ENCODE results near the gene SEZ6.

The SEZ6 gene

DNA sequence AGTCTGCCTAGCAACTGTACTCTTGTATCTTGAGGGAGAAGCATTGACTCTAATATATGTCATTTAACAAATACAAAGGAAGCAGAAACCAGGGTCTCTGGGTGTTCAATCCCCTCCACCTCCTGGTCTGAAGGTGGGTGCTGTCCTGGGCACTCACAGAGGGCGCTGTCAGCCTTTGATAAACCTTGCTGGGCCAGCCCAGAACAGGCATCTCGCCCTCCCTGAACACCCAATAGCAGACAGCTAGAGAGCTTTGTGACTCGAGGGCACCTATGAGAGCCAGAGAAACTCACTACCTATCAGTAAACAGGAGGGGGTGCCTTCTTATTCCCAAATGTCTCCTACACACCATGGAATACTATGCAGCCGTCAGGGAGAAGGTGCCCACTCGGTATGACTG, 30.8 kb upstream of the SEZ6 start:
- DNase-seq: no peak

DNA sequence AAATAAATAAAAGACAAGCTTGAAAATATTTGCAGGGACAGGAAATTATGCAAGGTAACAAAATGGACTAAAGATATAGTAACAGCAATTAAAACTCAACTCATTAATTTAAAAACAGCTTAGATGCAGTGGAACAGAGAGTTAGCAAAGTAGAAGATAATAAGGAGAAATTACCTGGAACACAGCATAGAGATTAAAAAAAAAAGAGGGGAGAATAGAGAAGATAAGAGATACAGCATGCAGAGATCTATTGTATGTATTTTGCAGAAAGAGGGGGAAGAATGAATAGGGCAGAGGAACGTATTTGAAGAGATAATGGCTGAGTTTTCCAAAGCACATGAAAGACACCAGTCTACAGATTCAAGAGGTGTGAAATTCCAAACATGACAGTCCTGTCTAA, 28.7 kb upstream of the SEZ6 start:
- DNase-seq: no peak

DNA sequence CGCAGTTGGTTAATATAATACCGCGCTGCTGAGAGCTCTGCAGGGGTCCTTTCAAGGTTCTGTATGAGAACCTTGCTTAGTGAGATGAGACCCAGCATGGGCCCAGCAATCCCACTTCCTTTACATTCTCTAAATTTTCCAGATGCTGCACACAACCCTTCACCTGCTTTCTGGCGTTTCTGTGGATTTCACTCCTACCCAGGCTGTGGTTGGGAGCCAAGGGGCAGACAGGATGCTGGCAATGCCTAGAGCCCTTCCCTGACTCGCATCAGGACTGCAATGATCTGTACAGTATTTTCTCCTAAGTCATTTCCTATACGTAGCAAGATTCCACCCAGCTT, 27.0 kb upstream of the SEZ6 start:
- DNase-seq: no peak

DNA sequence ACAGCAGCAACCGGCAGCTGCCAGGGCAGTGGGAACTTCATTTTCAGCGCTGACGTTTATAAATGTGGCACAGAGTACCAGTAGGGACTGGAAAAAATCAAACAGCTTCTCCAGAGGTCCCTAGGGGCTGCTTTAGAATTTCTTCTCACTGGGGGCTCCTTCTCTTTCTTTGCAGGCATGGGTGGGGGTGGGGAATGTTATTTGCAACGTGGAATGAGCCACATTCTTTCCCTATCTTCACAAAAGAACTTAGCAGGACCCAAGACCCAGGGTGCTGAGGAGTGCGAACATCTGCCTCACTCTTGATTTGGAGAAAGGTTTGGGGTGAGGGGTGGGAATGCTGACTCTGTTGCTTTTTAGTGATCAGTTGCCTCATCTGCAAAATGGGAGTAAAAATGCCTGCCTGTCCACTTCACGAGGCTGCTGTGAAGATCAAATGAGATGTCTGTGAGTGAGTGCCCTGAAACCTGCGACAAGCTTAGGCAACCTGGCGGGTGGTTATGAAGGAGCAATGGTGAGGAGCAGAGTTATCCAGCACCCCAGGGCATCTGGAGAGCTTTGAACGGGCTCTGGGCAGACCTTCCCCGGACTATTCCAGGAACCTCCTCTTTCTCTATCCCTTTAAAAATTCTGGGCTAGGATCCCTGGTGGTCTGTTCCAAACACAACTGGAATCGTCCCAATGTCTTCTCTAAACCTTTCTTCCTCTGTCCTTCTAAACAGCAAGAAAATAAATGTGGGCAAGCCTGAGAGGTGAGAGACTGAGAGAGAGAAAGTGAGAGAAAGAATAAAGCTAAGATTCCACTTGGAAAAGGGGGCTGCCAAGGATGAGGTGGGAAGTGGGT, 26.4 kb upstream of the SEZ6 start:
- DNase-seq: no peak

DNA sequence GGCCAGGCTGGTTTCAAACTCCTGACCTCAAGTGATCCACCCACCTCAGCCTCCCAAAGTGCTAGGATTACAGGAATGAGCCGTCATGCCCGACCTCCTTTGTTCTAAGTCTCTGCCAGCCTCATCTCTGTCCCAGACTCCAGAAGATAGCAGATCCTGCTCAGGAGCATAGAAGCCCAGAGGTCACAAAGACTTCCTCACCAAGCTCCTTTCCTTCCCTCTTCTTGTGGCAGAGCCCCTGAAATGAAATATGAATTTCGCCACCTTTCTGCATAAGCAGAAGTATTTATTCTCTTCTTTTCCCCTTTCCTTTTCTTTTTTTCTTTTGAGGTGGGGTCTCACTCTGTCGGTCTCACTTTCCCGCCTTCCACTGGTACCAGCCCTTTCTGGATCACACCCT, 25.7 kb upstream of the SEZ6 start:
- DNase-seq: no peak

DNA sequence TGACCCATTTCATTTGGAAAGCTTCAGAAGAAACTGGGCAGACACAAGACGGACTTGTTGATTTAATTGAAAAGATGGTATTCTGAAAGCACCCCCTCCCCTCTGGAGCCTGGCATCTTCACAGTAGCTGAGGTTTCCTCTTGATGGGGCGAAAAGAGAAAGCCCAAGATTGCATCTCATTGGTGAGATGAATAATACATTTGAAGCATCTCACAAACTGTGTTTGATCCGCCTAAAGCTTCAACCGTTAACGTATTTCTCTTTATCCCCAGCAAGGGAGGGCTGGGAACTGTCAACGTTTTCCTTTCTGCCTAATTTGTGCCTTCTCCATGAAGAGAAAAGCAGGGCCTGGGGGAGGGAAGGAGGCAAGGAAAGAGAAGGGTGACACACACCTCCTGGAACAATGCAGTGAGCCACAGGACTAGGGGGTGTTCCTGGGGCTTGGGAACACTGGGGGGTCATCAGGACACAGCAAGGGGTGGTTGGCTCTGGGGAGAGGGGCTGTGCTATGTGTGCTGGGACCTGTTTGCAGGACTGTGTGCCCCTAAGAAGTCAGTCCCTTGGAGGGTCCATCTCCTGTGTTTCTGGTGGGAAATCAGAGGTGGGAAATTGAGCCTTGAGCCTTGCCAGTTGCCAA, 18.6 kb upstream of the SEZ6 start:
- DNase-seq: no peak

DNA sequence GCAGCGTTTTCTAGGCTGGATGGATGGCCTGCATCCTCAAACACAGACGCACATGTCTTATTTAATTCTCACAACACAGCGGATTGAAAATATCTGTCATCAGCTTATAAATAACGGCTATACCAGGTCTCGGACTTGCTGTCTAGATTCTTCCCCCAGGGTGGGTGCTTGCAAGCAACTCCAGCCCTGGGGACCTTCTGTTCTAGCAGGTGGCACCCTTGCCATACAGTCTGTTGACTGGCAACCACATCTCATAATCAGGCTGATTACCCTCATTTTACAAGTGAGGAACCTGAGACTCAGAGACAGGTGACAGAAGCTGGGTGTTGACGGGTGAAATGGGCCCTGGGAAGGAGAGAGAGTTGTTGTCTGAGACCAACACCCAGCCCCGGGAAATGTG, 16.2 kb upstream of the SEZ6 start:
- DNase-seq: peak; percentile 89

DNA sequence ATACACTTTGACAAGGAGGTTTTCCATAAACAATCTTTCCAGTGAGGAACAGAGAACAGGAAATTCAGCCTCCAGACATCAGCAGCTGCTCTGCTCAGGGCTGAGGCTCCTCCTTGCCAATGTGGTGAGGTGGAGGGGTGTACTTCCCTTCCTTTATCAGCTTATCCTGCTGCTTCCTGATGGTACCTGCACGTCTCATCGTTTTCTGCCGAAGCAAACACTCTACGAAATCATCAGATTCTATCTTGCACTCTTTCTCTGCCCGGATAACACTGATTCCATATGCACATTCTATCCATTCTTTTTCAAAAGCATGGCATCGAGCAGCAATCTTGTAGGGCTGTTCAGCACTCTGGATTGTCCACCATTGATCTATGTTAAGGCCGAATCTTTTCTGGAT, 15.4 kb upstream of the SEZ6 start:
- DNase-seq: no peak

DNA sequence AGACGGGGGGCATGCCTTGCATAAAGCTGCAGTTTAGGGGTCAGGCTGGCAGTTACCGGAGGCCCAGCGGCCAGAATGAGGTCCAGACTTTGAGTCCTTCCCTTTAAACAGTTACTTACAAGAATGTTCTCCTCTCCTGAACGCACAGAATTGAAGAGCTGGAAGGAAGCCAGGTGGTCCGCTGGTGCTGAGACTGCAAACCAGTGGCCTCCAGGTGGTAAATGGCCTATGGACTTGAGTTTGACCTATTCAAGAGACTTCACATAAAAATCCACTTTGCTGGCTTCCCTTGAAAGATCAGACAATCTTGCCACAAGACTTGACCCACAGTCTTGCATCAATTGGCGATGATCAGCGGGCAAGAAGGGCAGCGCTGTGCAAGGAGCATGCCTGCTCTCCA, 14.7 kb upstream of the SEZ6 start:
- no peak for DNase-seq

DNA sequence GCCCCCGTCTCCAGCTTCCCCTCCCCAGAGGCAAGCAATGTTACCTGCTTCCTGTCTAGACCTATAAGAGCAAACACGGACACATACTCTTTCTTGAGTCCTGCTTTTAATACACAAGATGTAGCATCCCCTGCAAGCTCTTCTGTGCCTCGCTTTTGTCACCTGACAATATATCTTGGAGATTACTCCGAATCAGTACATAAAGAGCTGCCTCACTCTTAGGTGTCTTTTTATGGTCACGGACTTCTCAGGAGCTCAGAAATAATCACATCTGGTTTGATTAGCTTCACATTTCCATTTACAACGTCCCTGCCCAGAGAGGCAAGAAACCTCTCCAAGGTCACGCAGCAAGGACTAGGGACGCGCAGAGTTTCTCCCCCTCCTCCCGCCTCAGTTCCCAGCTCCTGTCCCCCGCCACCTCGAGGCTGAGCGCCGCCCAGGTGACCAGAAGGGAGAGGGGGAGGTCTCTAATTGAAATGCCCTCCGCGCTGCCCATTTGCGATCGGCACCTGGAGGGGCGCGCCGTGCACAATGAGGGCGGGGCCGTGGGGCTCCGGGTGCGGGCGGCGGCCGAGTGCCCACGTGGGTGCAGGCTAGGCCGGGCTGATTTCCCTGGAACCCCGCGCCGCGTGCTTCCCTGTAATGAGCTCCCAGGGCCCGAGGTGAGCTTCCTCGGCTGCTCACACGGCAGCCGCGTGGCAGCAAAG, 13.8 kb upstream of the SEZ6 start:
- peak; percentile 59 for DNase-seq

DNA sequence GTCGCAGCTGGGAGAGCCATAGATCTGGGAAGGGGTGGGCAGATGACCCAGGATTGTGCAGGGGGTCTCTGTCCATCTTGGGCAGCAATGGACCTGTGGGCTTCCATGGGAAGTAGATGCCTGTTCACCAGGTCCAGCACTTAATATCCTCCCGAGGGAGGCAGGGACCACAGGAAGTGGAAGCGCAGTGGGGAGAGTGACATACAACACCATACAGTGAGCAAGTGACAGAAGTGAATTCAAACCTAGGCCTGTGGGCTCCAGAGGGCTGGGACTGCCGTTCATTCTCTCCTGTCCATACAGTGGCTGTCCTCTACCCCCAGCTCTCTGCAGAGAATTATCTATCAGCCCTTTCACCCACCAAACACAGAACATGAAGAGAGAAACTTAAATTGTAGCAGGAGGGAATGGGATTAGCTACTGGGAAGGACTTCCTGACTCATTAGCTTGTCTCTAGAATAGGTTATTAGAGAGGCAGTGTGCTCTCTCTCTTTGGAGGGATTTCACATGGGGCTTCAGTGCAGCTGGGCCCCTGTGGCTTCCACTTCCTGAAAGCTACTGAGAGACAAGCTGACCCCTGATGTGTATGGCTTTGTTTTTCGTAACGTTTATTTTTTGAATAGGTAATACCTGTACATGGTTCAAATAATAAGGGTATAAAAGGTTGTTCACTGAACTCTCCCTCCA, 13.1 kb upstream of the SEZ6 start:
- DNase-seq: no peak

DNA sequence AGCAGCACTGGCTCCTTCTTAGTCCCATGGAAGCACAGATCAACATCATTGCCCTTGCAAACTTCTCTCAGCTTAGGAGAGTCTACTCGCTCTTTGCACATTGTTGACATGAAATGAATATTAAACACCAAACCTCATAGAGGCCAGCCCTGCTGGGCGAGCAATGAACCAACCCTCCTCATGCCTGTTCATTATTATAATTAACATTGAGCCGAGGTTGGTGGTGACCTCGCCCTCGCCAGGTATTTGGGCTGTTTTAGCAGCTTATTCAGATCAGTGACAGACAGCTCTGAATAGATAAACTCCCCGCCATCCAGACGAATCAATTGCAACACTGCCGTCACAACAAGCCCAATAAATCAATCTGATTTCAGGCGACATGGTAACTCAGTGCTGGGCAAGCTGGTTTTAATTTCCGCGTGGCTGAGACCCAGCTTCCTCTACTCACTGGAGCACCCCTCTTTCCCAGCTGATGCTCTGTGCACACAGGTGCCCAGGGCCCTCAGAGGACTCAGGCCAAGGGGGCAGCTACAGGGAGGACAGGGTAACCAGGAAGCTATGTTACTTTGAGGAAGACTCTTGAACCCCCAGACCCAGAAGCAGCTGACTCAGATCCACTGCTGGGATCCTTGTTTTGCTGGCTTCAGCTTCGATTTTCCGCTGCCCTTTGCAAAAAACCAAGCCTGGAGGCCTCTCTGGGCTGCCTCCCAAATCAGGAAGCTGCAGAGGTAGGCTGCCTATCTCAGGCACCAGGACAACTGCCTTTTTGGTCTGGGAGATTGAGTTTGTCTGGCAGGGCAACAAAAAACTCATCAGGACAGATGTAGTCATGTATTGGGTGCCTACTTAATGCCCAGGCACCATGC, 10.7 kb upstream of the SEZ6 start:
- DNase-seq: no peak

DNA sequence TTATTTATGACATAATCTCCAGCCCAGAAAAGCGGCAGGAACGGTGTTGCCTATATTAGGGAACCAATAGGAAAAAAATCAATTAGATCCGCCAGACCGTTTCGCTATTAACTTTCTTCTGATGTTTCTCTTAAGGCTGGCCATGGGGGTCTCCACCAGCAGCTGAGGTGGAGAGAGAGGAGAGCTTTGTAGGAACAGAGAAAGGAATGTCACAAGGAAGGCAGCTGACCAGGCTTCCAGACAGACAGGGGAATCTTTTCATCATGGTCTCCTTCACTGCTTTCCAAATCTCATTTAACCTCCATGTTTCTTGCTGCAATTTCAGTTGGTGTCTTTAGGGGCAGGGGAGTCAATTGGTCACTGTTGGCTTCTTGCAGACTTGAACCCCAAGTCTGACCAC, 8.9 kb upstream of the SEZ6 start:
- DNase-seq: no peak

DNA sequence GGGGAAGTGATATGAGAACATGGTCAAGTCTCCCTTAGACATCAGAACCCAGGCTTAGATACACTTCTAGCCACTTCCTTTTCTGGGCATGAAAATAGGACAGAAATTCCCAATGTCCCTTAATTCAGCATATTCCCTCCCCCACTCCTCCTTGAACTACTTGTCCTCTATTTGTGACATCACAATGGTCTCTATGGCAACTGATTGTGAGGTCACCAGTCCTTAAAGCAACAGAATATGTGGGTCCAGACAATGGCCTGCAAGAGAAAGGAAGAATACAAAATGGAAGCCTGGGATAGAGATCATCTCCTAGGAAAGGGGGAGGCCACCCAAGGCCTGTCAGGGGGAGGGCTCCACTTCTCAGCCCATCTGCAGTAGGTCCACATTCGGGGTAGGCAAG, 6.7 kb upstream of the SEZ6 start:
- no peak for DNase-seq

DNA sequence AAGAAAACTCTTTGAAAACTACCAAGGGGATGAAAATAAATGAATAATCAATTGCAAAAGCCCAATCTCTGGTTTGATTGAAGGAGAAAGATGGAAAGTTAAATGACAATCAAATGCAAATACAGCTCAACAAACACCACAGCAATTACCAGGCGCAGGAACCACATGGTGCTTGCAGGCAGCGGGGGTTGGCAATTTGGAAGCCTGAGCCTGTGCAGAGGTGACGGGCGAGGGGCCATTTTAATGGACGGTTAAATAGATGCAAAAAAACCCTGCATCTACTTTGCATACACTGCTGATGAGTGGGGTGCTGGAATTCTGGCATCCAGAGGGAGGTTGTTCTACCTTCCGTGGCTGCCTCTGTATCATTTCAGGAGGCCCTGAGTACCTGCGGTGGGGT, 4.8 kb upstream of the SEZ6 start:
- DNase-seq: no peak

DNA sequence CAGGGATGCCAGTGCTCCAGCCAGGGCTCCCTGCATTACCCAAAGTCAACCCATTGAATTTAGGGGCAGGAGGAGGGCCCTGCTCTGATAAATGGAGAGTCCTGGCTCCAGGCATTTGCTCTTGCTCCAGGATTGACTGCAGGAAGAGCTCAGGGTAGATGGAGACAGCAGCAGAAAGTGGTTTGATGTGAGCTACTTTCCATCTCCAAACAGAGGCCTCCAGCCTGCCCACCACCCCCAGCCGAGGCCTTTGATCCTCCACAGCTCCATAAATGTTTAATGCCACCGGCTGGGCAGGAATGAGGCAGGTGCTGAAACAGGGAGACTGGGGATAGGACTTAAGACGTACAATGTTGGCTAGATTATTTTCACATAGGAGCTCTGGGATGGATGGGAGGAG, 4.3 kb upstream of the SEZ6 start:
- DNase-seq: no peak

DNA sequence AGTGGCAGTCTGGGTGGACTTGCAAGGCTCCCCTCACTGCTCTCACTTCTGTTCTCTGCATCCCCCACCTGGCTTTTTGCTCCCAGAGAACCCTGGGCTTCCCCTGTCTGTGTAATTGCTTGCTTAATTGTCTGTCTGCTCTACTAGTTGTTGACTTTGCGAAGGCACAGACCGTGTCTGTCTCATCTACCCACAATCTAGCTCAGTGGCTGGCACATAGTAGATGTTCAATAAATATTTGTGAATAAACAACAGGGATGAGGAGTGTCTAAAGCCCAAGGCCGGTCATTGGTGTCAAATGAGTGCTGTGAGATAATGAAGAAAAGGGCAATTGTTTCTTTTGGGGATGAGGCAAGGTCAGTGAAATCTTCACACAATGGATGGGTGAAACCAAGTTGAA, 2.8 kb upstream of the SEZ6 start:
- DNase-seq: no peak

DNA sequence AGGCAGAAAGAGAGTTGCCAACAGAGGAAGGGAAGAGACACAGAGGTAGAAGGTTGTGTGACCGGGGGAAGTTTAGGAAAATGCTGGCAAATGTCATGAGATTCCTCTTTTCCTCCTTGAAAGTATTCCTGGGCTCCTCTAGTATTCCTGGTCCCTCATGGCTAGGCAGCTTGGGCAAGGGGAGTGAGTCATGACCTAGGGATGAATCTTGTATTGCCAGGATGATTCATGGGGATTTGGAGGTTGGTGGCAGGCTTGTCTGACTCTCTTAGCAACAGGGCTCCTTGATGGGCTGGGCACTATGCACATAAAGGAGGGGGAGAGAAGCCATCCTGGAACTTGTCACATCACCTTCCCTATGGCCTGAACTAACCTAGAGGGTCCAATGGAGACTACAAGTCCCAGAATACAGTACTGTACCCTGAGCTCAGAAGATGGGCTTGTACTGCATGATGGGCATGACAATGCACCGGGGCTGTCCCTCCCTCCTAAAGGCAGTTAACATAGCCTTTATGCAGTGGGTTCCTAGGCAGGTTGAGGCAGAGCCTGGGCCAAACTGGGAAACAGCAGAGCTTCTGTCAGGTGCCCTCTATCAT, 2.1 kb upstream of the SEZ6 start:
- DNase-seq: no peak

DNA sequence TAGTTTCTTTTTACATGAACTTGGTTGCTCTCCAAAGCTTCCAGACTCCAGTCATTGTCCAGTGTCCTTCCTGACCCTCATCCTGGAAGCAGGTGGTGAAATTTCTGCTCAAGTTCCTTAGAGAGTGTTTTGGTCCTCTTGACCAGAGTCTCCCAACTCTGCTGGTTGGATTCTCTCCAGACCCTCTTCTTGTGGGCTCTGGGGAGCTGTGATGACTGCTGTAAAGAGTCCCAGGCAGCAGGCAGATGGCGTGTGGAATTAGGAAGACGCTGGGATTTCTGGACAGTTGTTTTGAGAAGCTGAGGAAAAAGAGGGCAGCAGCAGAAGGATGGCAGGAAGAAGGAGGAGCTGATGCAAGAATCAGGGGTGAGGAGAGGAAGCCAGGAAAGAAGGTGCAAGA, 1.6 kb upstream of the SEZ6 start:
- no peak for DNase-seq

DNA sequence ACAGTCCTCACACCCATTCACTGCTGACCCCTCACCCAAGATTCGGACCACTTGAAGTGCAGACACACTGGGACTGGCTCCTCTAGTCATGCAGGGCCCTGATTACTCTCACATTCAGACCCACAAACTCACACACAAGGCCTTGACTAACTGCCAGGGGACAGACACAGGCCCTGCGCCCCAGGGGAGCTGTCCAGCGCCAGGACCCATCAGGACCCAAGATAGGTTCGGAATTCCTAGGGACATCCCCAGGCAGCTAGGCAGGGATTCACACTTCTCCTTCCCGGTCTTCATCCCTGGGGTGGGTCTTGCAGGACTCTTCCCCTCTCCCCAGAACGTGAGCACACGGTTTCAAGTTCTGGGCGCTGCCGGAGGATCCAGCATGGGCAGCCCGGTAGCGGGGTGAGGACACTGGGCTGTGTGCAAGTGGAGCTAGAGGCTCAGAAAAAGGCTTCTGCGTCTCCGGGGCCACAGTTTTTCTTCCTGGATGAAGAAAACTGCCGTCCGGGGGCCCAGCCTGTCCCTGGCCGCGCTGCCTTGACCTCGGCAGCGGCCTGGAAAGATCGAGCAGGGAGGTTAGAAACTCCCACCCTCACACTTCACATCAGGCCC, 1.6 kb downstream of the SEZ6 start:
- no peak for DNase-seq

DNA sequence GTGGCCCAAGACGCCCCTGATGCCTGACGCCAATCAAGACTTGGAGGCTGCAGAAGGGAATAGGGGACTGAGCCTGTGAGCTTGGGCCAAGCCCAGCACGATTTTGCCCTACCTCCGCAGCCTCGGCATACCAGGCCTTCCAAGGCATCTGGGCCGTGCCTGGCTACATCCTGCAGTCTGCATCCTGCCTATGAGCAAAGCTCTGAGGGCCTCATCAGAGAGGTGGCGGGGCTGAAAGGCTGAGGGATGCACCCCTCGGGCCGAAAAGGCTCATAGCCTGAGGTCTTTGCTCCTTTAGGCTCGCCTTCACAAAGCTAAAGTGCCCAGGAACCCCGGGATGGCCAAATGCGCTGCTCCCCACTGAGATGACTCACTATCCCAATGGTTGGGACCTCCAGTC, 2.5 kb downstream of the SEZ6 start:
- no peak for DNase-seq

DNA sequence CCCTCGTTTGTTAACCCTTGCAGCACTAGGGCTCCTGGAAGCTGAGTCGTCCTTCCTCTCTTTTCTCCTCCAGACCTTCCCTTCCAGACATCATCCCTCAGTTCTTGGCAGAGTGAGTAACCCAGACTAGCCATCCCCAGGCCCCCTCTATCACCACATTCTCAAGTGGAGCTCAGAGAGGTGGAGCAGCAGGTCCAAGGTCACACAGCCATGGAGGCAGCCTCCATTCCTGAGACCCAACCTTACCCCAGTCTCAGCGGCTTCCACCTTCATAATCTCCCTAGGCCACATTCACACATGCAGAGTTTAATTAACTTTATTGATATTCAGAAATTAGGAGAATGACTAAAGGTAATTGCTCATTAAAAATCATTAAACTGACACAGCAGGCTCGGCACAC, 3.0 kb downstream of the SEZ6 start:
- no peak for DNase-seq
